ENCODE results near the gene SIAH2.

GRCh38 chr3:150806185-150806835 is 43.3 kb upstream of the SIAH2 start:
- no peak for TF ChIP-seq EP300 (IDR thresholded peaks at IDR 0.05)
- no peak for TF ChIP-seq CTCF (IDR thresholded peaks at IDR 0.05)
- TF ChIP-seq POLR2A (IDR thresholded peaks at IDR 0.05): no peak
